Esophagus muscularis mucosa (tissue), 4 donors: Measurements from ENCODE around the gene BEST4. TPM values are rescaled to one million over a fixed set of nuclear protein-coding genes. Genes with fewer than 3 reads are reported as not detected.
"Not testable (repeated sequence)": the region's sequence is repeated elsewhere in the genome, so short reads cannot be mapped to it uniquely, and the experiment has no call there.

Experiments used
- DNase-seq: peaks from one replicate; pipeline ENCODE4 v3.0.0-alpha.2; 2017; ENCODE audit errors: extremely low spot score
- H3K27ac ChIP-seq, 4 donors: fragments of 200-600 bp; sonication (generic); replicated peaks in 1 of 4; 1 replicate in 3 of 4; 2 replicates in 1 of 4; pipeline ENCODE4 v1.5.1; 2016 to 2019; ENCODE audit warnings: mild to moderate bottlenecking in 1 of 4
- H3K27me3 ChIP-seq, 4 donors: fragments of 200-600 bp; sonication (generic); one replicate each; pipeline versions ENCODE4 v1.5.1 to v1.6.0; 2016 to 2019
- H3K36me3 ChIP-seq, 4 donors: fragments of 200-600 bp; sonication (generic); one replicate each; pipeline ENCODE4 v1.5.1; 2016 to 2019
- H3K4me1 ChIP-seq, 4 donors: fragments of 200-600 bp; sonication (generic); one replicate each; pipeline ENCODE4 v1.5.1; 2016 to 2019
- H3K4me3 ChIP-seq, 4 donors: fragments of 200-600 bp; sonication (generic); 1 replicate in 2 of 4; 2 replicates in 2 of 4; pipeline ENCODE4 v1.5.1; 2016 to 2019; ENCODE audit warnings: mild to moderate bottlenecking in 4 of 4, moderate library complexity in 1 of 4
- H3K9me3 ChIP-seq, 4 donors: fragments of 200-600 bp; sonication (generic); 1 replicate in 3 of 4; 2 replicates in 1 of 4; pipeline ENCODE4 v1.5.1; 2016 to 2019
- EP300 ChIP-seq: sonication (generic); formaldehyde crosslinking; IDR thresholded peaks from one replicate; pipeline ENCODE4 v1.6.1; 2017; ENCODE audit warnings: antibody characterized with exemption
- POLR2A ChIP-seq: fragments of 450-650 bp; IDR thresholded peaks from one replicate; pipeline ENCODE4 v1.6.1; 2017; ENCODE audit warnings: antibody characterized with exemption, moderate library complexity, mild to moderate bottlenecking, low read depth
- POLR2AphosphoS5 ChIP-seq, 2 donors: sonication (generic); formaldehyde crosslinking; IDR thresholded peaks; one replicate each; pipeline ENCODE4 v1.6.1; 2017; ENCODE audit warnings: antibody characterized with exemption in 2 of 2
- WGBS: methylation state at CpG from one replicate; pipeline ENCODE4 v1.1.5; 2018; 5-methylcytosine and 5-hydroxymethylcytosine counted together
- intact Hi-C: fragments of 100-400 bp; cut with DNase I; formaldehyde crosslinking; loops from one replicate; pipeline ENCODE4 v1.15.1; 2023
- total RNA-seq, 4 donors: library from RNA; depleted of rRNA; stranded (reverse); fragments of >200 nt; gene quantifications; one replicate each; pipeline versions ENCODE4 v1.1.0 to v1.2.1, GENCODE V29; 2016
- TF ChIP-seq, protein P1 (sequence below), 3 experiments: fragments of 200-600 bp in 2 of 3; fragments of 450-650 bp in 1 of 3; sonication (generic) in 2 of 3; IDR thresholded peaks; one replicate each; pipeline ENCODE4 v1.5.1; 2017 to 2019; ENCODE audit warnings: antibody characterized with exemption in 3 of 3, mild to moderate bottlenecking in 2 of 3, moderate library complexity in 1 of 3

Gene BEST4
- total RNA-seq, 4 donors from 2014 or later, result 0.29 TPM; not detected in 3

DNA sequence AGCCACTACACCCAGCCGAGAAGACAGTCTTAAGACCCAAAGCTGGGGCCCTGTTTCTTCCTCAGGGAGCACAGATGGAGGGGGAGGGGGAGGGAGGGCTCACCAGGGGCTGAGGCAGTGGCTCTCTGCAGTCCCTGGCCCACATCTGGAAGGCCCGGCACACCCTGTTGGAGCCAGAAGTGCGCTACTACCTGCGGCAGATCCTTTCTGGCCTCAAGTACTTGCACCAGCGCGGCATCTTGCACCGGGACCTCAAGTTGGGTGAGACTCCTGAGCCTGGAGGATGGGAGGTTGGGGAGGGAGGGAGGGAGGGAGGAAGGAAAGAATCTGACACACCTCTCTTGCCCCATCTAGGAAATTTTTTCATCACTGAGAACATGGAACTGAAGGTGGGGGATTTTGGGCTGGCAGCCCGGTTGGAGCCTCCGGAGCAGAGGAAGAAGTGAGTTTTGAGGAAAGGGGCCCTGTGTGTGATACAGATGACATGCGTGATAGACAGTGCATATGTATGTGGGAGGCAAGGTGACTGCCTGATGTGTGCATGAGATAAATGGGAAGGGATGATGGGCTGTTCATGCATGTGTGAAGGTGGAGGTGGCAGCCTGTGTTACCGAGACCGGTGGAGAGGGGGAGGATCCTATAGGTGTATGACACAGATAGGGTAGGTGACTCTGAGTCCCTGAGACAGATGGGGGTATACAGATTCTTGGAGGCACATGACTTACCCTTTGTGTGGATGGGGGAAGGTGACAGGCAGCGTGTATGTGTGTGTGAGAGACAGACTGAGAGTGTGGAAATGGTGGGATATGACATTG, 13.7 kb upstream of the BEST4 start:
- Histone ChIP-seq H3K27me3 (no peaks in the 10 kb centered on the region), H3K4me3 (peak overlapping the region; percentile 81 to 95 (median 92)), H3K4me1 (peaks cover 46 to 73% (median 61%) of the 10 kb centered on the region in 4 donors), H3K27ac (peak overlapping the region; percentile 48 to 96 (median 80)), H3K9me3 (no peaks in the 10 kb centered on the region), H3K36me3 (peaks cover 9 to 47% (median 41%) of the 10 kb centered on the region in 4 donors)
- intact Hi-C loops, result no loop called here
- 38% methylated on average over 11 of the region's 13 CpGs for WGBS
- no peak for TF ChIP-seq POLR2A
- TF ChIP-seq, protein P1, sequence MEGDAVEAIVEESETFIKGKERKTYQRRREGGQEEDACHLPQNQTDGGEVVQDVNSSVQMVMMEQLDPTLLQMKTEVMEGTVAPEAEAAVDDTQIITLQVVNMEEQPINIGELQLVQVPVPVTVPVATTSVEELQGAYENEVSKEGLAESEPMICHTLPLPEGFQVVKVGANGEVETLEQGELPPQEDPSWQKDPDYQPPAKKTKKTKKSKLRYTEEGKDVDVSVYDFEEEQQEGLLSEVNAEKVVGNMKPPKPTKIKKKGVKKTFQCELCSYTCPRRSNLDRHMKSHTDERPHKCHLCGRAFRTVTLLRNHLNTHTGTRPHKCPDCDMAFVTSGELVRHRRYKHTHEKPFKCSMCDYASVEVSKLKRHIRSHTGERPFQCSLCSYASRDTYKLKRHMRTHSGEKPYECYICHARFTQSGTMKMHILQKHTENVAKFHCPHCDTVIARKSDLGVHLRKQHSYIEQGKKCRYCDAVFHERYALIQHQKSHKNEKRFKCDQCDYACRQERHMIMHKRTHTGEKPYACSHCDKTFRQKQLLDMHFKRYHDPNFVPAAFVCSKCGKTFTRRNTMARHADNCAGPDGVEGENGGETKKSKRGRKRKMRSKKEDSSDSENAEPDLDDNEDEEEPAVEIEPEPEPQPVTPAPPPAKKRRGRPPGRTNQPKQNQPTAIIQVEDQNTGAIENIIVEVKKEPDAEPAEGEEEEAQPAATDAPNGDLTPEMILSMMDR (IDR thresholded peaks at IDR 0.05), result no peak
- TF ChIP-seq POLR2AphosphoS5 (IDR thresholded peaks at IDR 0.05), result no peak
- TF ChIP-seq EP300, result no peak
- DNase-seq, result peak; percentile 91

DNA sequence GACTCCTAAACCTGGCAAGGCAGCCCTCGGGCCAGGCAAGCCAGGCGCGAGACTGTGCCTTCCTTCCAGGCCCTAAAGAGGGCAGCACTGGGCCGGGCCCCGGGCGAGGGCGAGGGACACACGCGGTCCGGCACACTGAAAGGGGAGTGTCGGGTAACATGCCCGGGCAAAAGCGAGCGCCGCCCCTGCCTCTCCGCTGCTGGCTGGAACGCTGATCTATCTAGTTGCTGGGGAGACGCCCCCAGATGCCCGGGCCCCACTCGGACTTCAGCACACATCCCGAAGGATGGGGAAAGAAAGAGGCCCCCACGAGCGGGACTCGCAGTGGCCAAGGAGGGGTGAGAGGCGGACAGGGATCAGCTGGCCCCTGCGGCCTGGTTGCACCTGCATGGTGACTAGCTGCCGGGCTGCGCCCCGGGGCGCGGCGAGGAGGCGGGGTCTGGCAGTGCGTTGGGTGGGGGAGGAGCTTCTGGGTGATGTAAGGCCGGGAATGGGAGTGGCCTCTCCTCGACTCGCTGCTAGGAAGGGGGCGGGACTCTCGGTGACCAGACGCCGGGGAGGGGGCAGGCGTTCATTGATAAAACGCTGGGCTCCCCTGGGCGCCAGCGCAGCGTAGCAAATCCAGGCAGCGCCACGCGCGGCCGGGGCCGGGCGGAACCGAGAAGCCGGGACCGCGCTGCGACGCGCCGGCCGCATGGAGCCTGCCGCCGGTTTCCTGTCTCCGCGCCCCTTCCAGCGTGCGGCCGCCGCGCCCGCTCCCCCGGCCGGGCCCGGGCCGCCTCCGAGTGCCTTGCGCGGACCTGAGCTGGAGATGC, 12.0 kb upstream of the BEST4 start, which contains the start of gene PLK3:
PLK3 (plus strand) TSS at position 608 of the 815 bp plus-strand sequence; CDS start at position 695, 87 bp downstream.
- peak within 1 kb of the TSS; percentile 81 to 95 (median 92) for H3K4me3 ChIP-seq
- peak; percentile 85 to 97 for TF ChIP-seq POLR2AphosphoS5 (IDR thresholded peaks at IDR 0.05)
- TF ChIP-seq, protein P1 (IDR thresholded peaks at IDR 0.05), result peak; percentile 83 to 95 (median 91)
- peak; percentile 55 for TF ChIP-seq POLR2A
- no peak for TF ChIP-seq EP300
- intact Hi-C loops, result loop anchor here (5.0 kb wide), 1 partner anchor 37 kb away; no protein-coding TSS in a partner anchor
- no peaks in the 10 kb centered on the region for H3K9me3 ChIP-seq
- 1% methylated on average over 51 of the region's 79 CpGs for WGBS
- peaks cover 29 to 56% (median 44%) of the 10 kb centered on the region in 4 donors for H3K4me1 ChIP-seq
- H3K36me3 ChIP-seq, result peaks cover 0 to 30% (median 26%) of the 10 kb centered on the region in 4 donors
- DNase-seq, result peak; percentile 99
- no peaks in the 10 kb centered on the region for H3K27me3 ChIP-seq
- H3K27ac ChIP-seq, result peak within 1 kb of the TSS; percentile 92 to 97 (median 94)

DNA sequence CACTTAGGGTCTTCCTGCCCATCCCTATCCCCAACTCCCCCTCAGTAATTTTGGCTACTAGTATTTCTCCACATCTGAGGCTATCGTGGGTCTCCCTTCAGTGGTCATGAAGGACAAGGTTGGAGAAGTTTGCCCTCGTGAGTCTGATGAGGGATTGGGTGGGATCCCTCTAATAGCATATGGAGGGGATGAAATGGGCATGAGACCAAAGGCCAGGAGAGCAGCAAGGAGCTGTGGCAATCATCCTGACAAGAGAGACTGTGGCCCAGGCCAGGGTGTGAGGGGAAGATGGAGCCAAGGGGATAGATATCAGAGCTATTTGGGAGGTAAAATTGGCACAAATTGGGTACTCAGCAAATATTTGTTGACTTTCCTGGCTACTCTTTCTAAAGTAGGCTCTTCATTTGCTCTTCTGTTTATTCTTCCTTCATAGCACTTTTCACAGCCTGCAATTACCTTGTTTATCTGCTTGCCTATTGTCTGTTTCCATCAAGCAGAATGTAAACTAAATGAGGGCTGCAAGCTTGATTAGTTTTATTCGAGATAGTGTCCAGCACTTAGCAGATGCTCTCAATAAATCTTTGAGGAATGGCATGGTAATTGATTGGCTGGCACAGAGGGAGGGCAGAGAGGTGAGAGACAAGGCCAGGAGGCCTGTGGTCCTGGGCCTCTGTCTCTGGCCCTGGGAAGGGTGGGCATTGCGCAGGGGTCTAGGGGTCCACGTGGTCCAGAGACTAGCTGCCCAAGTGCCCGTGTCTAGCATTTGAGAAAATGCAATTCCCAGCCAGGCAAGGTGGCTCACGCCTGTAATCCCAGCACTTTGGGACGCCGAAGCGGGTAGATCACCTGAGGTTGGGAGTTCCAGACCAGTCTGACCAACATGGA, 10.8 kb upstream of the BEST4 start:
- H3K9me3 ChIP-seq, result no peaks in the 10 kb centered on the region
- H3K4me1 ChIP-seq, result peaks cover 29 to 43% (median 38%) of the 10 kb centered on the region in 4 donors
- peaks cover 0 to 18% (median 15%) of the 10 kb centered on the region in 4 donors for H3K36me3 ChIP-seq
- no peak overlapping the region for H3K4me3 ChIP-seq
- intact Hi-C loops, result loop anchor here (5.0 kb wide), 1 partner anchor 39 kb away; no protein-coding TSS in a partner anchor
- TF ChIP-seq POLR2AphosphoS5 (IDR thresholded peaks at IDR 0.05) (no peak), POLR2A (no peak), EP300 (no peak)
- TF ChIP-seq, protein P1 (IDR thresholded peaks at IDR 0.05), result no peak
- H3K27ac ChIP-seq, result peak overlapping the region; percentile 92 to 97 (median 94)
- WGBS, result 86% methylated on average over 10 of the region's 10 CpGs
- DNase-seq, result no peak
- no peaks in the 10 kb centered on the region for H3K27me3 ChIP-seq

DNA sequence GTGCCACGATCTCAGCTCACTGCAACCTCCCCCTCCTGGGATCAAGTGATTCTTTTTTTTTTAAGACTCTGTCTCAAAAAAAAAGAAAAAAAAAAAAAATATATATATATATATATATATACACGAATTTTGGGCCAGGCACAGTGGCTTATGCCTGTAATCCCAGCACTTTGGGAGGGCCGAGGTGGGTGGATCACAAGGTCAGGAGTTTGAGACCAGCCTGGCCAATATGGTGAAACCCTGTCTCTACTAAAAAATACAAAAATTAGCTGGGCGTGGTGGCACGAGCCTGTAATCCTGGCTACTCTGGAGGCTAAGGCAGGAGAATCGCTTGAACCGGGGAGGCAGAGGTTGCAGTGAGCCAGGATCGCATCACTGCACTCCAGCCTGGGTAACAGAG, 9.9 kb upstream of the BEST4 start:
- peak overlapping the region in 1 of 4 donors; percentile 96 for H3K27ac ChIP-seq
- not testable (repeated sequence) for H3K4me3 ChIP-seq, H3K27me3 ChIP-seq, H3K9me3 ChIP-seq, DNase-seq, H3K36me3 ChIP-seq
- 87% methylated on average over 8 of the region's 8 CpGs for WGBS
- intact Hi-C loops, result loop anchor here (5.0 kb wide), 1 partner anchor 39 kb away; no protein-coding TSS in a partner anchor
- H3K4me1 ChIP-seq, result peaks cover 20 to 36% (median 33%) of the 10 kb centered on the region in 4 donors
